Omental fat pad (tissue), 4 donors: Measurements from ENCODE around the gene PDE6D. TPM values are rescaled to one million over a fixed set of nuclear protein-coding genes. Genes with fewer than 3 reads are reported as not detected.

Source experiments
- ATAC-seq: fragments of 150-250 bp; one replicate; pipeline ENCODE4 v1.9.1; 2016; ENCODE audit warnings: mild to moderate bottlenecking, moderate library complexity; ENCODE audit not compliant: low FRiP score
- DNase-seq: peaks from one replicate; pipeline ENCODE4 v3.0.0-alpha.2; 2019; ENCODE audit warnings: low spot score
- CTCF ChIP-seq, 3 donors: fragments of 450-650 bp; IDR thresholded peaks; one replicate each; pipeline ENCODE4 v1.5.1; 2016 to 2017; ENCODE audit warnings: antibody characterized with exemption in 3 of 3, mild to moderate bottlenecking in 3 of 3, moderate library complexity in 2 of 3
- total RNA-seq, 4 donors: library from RNA; depleted of rRNA; stranded (reverse); fragments of >200 nt; gene quantifications; one replicate each; pipeline ENCODE4 v1.1.0, GENCODE V29; 2016

The PDE6D gene
- total RNA-seq, 4 donors from 2014 or later = 13.8 to 38.8 (median 17.9) TPM

DNA sequence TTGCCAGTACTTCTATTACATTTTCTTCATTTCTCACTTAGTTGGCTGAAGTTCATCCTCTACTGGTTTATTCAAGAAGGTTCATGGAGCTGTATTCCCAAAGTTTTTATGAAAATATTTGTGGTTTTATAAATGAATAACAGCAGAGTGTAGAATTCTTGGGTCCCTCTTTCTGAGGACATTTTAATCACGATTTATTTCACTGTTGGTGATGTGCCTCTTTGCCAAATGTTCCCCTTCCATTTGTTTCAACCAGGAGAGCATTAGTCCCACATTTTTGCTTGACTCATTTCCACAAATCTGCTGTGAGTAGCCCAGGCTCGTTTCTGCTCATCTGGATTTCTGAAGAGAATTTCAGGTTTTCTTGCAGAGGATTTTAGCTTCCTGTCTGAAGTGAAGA, 25.9 kb upstream of the PDE6D start:
- DNase-seq (no peak), ATAC-seq (no peak)
- no peak for TF ChIP-seq CTCF (IDR thresholded peaks at IDR 0.05)

DNA sequence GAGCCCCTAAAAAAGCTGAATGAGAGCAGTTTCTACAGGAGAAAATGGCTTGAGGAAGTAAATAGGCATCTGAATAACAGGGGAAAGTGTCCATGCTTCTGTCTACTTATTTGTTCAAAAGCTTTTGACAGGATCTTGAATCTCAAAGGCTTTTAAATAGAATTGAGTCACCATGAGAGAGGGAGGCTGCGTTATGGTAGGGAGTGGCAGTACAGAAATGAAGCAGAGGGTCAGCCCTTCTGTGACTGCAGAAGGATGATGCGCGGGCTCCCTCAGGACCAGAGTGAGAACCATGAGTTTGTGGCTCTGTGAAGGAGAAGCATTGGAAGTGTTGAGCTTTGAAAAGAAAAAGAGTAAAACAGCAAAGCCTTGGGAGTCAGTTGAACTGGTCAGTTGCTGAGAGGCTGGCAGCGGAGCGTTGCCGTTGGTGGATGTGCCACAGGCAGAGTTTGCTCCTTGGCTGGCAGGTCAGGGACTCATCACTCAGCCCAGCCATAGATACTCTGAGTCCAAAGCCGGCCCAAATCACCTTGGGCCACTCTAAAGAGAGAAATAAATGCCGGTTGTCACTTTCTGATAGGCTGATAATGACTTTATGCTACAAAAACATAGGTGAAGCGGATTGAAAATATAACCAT, 22.5 kb upstream of the PDE6D start:
- ATAC-seq (no peak), DNase-seq (no peak)
- no peak for TF ChIP-seq CTCF (IDR thresholded peaks at IDR 0.05)

DNA sequence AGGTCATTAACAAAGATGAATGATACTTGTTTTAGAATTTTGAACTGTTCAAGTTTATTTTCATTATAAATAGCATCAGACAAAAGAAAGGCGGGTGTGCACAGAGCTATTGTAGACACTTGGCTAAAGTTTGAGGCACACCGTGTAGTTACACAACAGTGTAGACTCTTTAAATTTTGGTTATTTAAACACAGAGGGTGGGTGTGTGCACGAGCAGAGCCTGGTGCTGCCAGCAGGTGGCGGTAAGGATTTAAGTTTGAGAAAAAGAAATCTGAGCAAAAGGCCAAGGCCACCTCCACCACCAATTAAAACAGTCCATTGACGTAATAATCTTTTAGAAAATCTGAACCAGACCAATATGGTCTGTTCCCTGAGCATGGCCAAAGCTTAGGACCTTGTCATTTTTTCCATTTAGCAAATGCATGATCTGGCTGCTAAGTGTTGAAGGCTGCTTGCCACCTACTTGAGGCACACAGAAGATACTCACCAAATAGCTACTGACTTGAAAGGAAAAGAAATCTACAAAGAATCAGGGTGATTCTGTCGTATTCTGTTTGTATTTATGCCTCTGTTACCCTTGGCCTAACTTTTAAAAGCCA, 19.5 kb upstream of the PDE6D start:
- no peak for ATAC-seq
- no peak for TF ChIP-seq CTCF (IDR thresholded peaks at IDR 0.05)
- no peak for DNase-seq

- no peak for ATAC-seq
- no peak for TF ChIP-seq CTCF (IDR thresholded peaks at IDR 0.05)
- DNase-seq = no peak
These were observed 14.6 kb upstream of the PDE6D start for GRCh38 chr2:231795525-231796327.

DNA sequence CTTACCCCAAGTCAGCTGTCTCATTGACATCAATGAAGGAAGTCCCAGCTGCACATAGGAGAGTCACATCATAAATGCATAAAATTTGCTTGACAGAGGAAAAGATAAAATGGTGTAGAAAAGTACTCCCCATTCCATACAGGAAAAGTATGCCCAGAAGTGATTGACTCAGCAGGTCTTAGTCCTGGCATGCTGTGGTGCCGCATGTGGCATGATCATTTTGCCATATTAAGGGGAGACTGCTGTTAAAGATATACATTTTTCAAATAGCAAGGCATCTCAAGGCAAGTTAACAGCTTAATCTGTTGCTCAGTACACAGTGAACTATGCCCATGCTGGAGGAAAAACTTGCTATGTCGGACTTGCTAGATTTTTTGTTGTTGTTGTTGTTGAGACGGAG, 13.3 kb upstream of the PDE6D start:
- no peak for DNase-seq
- ATAC-seq = no peak
- TF ChIP-seq CTCF (IDR thresholded peaks at IDR 0.05) = no peak

- no peak for DNase-seq
These were observed 10.0 kb upstream of the PDE6D start for GRCh38 chr2:231791107-231791506.

More at GRCh38 chr2:231791107-231791506, 10.0 kb upstream of the PDE6D start:
- ATAC-seq = no peak
- no peak for TF ChIP-seq CTCF (IDR thresholded peaks at IDR 0.05)
